ENCODE data around the gene APEX2. TPM values are rescaled to one million over a fixed set of nuclear protein-coding genes. Genes with fewer than 3 reads are reported as not detected.

Gene APEX2
- total and polyA plus RNA-seq, 2 of the 4 experiments (the other 2 are of a cell fraction): 3.4 to 16.5 TPM

GRCh38 chrX:55026143-55026542, 26.0 kb downstream of the APEX2 start:
- H3K23ac ChIP-seq (ENCODE audit: low read depth, low read length): no peak overlapping the region
- POLR2A ChIA-PET (ENCODE audit: unreplicated experiment): no interaction called here

More at GRCh38 chrX:55026143-55026542, 26.0 kb downstream of the APEX2 start:
- Histone ChIP-seq H4K20me1 (ENCODE audit: insufficient read depth, low read length) (no peaks in the 10 kb centered on the region), H3K14ac (replicated peaks; ENCODE audit: low read depth, low read length) (no peak overlapping the region), H2BK15ac (ENCODE audit: low read depth, low read length) (no peak overlapping the region), H3K18ac (ENCODE audit: low read depth, low read length) (no peak overlapping the region), H3K4me3 (ENCODE audit: insufficient read depth, low read depth, low read length) (no peak overlapping the region), H4K8ac (ENCODE audit: low read depth in 2 of 2, low read length in 2 of 2) (no peak overlapping the region), H3K9ac (ENCODE audit: low read depth, low read length) (no peak overlapping the region), H3K4me2 (ENCODE audit: low read depth, low read length) (no peak overlapping the region), H3K9me1 (ENCODE audit: insufficient read depth, low read length) (no peaks in the 10 kb centered on the region), H3K36me3 (ENCODE audit: control insufficient read depth, insufficient read depth, low read length) (no peaks in the 10 kb centered on the region), H3K56ac (ENCODE audit: extremely low read depth, insufficient read depth, low read length) (no peak overlapping the region), H3K9me3 (ENCODE audit: control insufficient read depth, insufficient read depth, low read length) (no peaks in the 10 kb centered on the region), H3K4ac (ENCODE audit: low read depth, low read length) (no peak overlapping the region), H2AFZ (replicated peaks; ENCODE audit: low read length, poor library complexity) (no peak overlapping the region), H3K79me1 (ENCODE audit: low read depth in 1 of 2, low read length in 2 of 2) (no peaks in the 10 kb centered on the region), H2BK20ac (ENCODE audit: low read depth, low read length) (no peak overlapping the region), H2BK120ac (ENCODE audit: low read depth, low read length) (no peak overlapping the region), H3K27me3 (ENCODE audit: control insufficient read depth, insufficient read depth, low read length) (peaks cover 11% of the 10 kb centered on the region), H4K91ac (ENCODE audit: insufficient read depth, low read depth, low read length) (no peak overlapping the region), H2AK9ac (replicated peaks; ENCODE audit: low read depth, low read length, poor library complexity) (no peak overlapping the region), H4K5ac (ENCODE audit: low read depth, low read length) (no peak overlapping the region), H2AK5ac (ENCODE audit: low read depth, low read length) (no peak overlapping the region), H2BK5ac (ENCODE audit: low read depth, low read length, poor library complexity, severe bottlenecking) (no peak overlapping the region), H3K27ac (ENCODE audit: insufficient read depth, low read length) (no peak overlapping the region), H3K4me1 (ENCODE audit: control insufficient read depth, insufficient read depth, low read length) (no peaks in the 10 kb centered on the region)
- DNase-seq (peak; percentile 2), ATAC-seq (ENCODE audit: low read depth) (no peak)
- in situ Hi-C loops (cut with MboI; ENCODE audit: low sequenced_read_pairs): no loop called here
- dilution Hi-C loops (cut with HindIII; ENCODE audit: low sequenced_read_pairs, unreplicated experiment): no loop called here
- intact Hi-C loops (cut with micrococcal nuclease): no loop called here
- no TSS peak for BruUV-seq (replicated peaks)
- TF ChIP-seq CEBPB (IDR thresholded peaks at IDR 0.05; ENCODE audit: low read depth, low read length) (no peak), SMC3 (IDR thresholded peaks at IDR 0.05; ENCODE audit: low read depth, low read length) (no peak), RFX5 (IDR thresholded peaks at IDR 0.05; ENCODE audit: low read depth, low read length) (no peak), BHLHE40 (IDR thresholded peaks at IDR 0.05; ENCODE audit: low read depth, low read length) (no peak), RCOR1 (IDR thresholded peaks at IDR 0.05; ENCODE audit: insufficient replicate concordance, low read length) (no peak), NFE2L2 (IDR thresholded peaks at IDR 0.05; ENCODE audit: low read depth, low read length) (no peak)
- CTCF ChIA-PET: no interaction called here
